HG03066 (cell line): ENCODE data around the gene ADAT3.
A peak's percentile ranks its signal among the peaks of the same experiment; 100 is the strongest.

Experiments used
- ATAC-seq: cut with Tn5 transposase; IDR thresholded peaks from one replicate; pipeline ENCODE4 v1.9.1; 2021; ENCODE audit warnings: low read depth; ENCODE audit not compliant: unreplicated experiment

The ADAT3 gene

DNA sequence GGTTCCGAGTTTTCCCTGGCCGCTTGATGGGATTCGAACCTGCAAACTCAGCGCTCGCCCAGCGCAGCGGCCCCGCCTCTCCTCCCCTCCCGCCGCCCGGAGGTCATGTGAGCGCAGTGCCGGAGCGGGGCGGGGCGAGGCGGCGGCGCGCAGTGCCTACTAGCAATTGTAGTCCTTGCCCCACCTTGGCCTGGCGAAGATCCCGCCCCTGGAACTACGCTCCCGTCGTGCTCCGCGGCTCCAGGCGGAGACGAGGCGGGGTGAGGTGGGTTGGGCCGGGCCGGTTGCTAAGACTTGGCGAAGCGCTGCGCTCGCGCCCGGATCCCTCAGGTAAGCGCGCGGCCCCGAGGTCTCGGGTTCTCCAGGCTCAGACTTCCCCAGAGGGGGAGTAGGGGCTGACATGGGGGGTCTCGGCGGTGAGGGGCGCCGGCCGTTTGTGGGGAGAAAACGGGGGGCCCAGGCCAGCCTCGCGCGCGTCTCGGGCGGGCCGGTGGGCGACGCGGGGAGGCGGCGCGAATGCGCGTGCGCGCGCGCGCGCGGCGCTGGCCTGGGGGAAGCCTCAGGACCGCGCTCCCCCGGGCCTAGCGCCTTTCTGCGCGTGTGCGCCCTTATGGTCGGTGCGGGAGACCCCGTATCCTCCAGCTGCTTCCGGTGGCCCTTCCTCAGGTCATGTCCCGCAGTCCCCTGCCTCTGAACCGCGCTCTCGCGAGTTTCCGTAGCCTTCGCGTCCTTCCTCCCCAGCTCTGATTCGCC is at the start of gene ADAT3, which contains the start of gene SCAMP4:
ADAT3 (plus strand) TSS at position 290 of the 753 bp plus-strand sequence. CDS start 6,649 bp downstream, outside the sequence.
SCAMP4 (plus strand) TSS at position 290 of the 753 bp plus-strand sequence. CDS start 9,621 bp downstream, outside the sequence.
- peak; percentile 79 for ATAC-seq

DNA sequence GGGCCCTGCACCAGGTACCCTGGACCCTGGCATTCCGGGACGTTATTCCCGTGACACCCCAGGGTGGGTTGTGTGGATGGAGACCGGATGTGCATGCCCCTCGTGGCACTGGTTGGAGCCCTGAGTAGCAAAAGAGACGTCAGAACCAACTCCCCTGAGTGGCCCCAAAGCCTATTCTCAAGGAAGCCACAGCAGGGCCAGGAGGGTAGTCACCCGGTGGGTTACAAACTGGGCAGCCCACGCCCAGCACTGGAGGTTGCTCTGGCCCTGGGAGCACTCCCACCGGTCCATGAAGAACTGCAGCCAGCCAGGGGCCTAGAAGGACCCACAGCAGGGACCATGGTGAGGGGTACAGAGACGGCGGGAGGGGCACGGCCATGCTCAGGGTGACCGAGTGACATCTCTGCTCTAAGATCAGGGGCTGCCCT is 49.4 kb upstream of the ADAT3 start:
- ATAC-seq, result no peak

DNA sequence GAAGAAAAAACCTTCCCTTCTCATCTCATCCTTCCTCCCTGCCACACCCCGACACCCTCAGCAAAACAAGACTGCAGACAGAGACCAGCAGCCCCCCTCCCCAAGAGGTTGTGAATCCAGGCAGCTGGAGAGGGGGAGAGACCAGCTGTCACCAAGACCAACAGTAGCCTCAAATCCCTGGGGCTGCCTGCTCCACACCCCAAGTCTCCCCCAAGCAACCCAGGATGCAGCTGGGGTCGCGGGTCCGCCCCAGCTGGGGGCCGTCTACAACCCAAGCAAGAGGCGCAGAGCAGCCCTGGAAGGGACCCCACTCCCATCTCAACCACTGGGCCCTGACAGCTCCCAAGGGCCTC is 48.9 kb upstream of the ADAT3 start:
- ATAC-seq, result no peak

DNA sequence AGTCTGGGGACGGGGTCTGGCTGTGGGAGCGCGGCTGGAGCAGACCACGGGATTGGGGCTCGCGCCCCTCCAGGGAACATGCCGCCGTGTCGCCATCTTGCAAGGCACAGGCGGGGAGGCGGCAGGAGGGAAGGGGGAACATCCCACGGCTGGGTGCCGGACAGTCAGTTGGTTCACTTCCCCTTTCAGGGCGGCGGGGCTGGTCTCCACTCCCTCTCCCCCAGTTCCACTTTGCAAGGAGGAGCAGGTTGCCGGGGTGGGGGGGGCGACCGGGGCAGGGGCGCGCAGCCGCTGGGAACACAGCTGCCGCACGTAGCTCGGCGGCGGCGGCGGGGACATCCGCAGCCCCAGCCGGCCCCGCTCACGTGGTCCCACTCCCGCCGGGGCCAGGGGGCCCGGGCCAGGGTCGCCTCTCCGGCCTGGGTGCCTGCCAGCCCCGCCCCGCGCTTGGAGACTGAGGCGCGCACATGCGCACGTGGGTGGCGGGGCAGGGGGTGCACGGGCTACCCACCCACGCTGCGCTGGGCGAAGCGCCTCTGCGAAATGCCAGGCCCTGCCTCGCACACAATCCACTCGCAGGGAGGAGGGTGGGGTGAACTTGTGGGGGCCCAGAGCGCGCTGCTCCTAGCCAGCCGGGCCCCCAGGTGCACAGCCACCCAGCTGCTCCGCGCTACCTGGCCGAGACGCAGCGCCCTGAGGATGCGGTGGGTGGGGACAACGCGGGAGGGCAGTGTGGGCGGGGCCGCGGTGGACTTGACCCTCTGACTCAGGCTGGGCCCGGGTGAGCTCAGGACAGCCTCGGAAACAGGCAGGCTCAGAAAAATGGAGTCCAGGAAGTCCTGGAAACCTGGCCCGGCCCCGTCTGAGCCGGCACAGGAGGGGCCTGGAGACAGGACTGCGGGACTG is 48.2 kb upstream of the ADAT3 start:
- ATAC-seq, result no peak

DNA sequence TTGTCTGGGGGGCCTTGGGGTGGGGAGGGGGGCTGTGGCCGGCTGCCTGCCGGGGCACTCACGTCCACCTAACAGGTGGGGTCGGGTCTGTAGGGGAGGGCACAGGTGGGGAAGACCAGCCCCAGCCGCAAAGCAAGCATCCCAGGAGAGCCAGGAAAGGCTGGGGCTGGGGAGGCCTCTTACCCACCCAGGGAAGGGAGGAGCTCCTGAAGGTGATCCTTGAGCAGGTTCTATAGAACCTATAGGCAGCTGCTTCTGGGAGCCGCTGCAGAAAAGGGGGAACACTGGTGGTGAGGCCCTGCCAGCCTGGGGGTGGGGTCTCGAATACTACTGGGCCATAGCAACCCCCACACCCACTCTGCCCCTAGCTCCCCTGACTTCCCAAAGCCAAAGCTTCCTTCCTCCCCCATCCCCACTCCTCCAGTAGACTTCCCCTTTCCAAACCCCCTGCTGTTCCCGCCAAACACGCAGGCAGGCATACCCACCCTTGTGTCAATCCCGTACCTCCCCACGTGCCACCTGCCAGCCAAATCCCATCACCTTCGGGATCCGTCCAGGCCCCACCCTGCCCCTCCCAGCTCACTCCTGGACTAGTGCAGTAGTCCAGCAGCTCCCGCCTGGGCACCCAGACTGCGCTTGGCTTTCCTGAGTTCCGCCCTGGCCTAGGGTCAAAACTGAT is 47.4 kb upstream of the ADAT3 start:
- no peak for ATAC-seq

DNA sequence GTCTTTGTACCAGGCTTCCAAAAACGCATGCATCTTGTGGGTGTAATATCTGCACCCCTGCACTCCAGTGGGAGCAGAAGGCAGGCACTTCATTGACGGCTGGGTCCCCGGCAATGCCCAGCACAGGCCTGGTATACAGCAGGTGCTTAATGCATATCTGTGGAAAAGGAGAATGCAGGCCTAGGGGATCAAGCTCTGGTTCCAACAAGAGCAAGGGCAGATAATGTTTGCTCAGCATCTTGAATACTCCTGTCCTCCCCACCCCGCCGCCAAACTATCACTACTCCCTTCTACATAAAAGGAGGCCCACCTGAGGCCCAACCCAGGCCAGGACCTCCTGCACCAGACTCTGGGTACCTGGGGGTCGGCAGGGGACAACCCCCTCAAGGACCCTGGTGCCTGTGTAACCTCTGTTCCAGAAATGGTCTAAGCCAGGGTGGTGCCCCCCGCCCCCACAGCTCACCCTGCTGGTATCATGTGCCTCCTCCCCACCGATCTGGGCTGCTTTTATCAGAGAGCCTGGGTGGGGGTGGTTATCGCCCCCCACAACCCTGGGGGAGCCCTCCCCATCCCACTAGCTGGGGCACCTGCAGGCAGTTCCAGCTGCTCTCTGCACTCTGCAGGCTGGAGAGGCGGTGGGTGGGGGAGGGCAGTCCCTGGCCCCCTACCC is 46.7 kb upstream of the ADAT3 start:
- ATAC-seq, result no peak

DNA sequence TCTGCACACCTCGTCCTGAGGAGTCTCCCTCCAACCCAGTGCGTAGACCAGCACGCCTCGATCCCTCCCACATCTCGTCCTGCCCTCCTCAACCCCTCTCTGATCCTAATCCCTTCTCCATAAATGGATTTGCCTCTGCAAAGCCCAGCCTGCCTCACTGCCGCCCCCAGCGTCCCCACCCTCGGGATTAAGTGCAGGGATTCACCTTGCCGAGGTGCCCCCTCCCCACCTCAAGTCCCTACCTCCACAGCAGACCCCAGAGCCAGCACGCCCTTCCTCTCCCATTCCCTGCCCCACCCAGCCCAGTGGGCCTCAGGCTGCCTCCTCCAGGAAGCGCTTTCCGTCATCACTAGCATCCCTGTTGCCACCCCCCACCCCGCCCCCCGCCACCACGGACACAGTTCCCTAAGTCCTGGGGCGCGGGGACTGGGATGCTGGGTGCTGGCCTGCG is 45.8 kb upstream of the ADAT3 start:
- no peak for ATAC-seq

DNA sequence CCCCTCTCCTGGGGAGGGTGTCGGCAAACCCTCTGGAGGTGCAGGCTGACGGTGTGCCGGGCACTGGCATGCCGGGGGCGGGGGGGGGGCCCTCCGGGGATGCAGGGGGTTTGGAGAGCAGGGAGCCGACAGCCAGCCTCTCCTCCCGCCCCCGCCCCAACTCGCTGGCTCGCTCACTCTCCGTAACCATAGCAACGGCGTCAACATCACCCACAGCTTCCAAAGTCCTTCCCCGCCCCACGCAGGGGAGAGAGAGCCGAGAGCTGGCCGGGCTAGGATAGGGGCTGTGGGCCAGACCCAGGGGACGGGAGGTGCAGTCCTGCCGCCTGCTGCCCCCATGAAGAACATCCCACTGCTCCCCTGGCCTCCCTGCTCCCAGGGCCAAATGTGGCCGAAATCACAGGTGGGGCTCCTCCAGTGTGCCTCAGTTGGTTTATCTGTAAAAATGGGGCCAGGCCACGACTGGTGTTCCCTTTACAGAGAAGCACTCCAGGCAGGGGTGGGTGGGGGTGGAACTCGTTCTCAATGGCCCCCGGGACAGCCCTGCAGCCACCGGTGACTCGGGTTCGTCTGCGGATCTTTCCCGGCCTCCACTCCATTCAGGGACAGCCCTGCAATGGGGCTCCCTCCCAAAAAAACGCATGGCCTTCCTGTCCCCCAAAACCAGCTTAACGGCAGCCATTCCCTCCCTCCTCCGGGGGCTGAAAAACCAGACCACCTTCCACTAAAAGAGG is 45.0 kb upstream of the ADAT3 start:
- ATAC-seq, result no peak

DNA sequence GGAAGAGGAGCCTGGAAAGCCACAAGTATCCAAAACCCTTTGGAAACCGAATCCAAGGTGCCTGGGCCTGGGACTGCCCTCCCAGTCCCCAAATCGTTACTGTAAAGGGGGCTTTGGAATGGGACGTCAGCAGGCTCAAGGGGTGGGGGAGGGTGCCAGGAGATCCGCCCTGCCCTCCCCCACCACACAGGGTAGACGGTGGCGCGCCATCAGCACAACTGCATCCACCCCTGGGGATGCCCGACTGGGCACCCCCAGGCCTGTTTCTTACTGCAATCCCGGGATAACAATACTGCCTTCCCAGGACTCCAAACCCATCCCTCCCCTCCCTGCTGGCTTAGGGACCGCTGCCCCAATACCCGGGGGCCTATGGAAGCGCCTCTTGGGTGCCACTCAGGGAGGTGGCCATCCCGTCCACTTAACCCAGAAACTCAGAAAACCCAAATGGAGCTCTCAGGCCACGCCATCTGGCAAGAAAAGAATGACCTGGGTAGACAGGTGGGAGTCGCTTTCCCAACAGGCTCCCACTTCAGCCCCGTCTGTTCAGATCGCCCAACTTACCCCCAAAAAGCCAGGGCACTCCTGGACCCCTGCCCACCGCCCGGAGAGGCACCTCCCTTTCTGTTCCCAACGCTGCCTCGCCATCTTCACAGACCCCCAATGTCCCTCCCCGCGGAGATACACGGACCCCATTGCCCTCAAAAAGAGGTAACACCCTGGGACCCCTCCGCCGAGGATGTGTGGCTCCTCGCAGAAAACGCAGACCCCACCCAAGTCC is 44.2 kb upstream of the ADAT3 start:
- no peak for ATAC-seq

DNA sequence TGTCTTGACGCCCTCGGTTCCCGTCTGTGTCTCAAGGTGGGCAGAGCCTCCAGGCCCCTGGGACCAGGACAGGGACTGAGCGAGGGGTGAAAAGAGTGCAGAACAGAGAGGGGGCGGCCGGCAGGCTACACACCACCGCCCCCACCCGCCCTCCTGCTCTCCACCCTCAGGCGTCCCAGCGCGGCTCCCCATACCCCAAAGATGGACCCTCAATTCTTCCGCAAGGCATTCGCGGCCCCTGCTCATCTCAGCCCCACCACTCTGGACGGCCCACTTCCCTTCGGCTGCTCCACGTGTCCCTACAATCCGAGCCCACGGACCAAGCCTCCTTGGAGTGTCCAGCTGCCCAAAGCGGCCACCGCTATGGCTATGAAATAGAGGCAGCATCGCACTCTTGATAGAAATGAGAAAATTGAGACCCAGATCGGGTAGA is 43.6 kb upstream of the ADAT3 start:
- ATAC-seq, result no peak

DNA sequence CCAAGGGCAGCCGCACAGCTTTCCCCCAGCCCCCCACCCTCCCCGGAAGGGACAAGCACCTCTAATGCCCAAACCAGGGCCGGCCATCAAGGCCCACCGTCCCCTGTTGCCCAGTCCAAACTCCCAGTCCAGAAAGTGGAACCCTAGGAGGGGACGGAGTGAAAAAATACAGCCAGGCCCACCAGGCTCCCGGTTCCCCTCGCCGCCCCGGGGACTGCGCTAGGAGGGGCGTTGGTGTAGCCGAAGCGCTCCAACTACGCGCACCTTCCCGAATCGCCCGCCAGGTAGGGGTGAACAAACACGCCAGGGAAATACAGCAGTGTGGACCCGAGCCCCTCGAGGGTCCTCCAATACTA is 43.2 kb upstream of the ADAT3 start:
- ATAC-seq, result no peak

DNA sequence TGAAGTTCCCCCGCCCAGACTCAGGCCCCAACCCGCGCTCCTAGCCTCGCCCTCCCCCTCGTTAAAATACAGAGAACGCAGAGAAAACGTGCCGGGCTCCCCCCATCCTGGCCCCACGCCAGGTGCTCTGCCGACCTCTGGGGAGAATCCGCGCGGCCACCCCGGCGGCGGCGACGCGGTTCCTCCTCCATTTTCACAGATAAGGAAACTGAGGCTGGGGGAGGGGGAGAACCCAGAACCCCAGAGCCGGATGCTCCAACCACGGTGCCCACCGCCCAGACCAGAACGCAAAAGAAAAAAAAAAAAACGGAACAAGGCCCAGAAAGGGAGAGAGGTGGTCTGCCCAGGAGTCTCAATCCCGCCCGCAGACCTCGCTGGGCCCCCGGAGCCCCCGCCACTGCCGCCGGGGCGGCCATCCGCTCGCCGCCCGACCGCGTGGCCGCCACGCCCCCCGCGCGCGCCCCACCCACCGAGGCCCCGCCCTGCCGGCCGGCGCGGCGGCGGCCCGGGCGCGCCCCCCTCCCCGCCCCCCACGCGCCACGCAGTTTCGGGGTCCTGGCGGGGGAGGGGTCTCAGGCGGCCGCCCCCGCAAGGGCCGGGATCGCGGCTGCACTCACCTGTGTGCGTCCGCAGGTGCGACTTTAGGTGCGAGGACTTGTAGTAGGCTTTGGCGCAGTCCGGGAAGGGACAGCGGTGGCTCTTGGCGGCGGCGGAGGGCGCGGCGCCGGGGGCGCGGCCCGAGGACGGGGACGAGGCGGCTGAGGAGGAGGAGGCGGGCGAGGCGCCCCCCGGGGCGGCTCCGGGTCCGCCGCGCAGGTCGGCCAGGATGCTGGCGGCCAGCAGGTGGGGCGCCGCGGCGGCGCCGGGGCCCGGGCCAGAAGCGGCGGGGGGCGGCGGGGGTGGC is 42.5 kb upstream of the ADAT3 start:
- ATAC-seq, result no peak

DNA sequence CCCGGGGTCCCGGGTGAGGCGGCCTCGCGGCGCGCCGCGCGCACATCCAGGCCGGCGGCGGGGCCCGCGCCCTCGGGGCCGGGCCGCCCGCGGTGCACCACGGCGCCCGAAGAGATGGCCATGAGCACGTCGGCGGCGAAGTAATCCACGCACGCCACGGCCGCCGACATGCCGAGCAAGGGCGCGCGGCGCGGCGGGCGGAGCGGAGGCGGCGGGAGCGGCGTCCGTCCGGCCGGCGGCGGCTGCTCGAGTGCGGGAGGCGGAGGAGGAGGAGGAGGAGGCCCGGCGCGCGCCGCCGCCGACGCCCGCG is 41.9 kb upstream of the ADAT3 start, which contains the start of gene KLF16:
KLF16 (minus strand) TSS at position 252 of the 310 bp plus-strand sequence; CDS start at position 170, 82 bp downstream.
- ATAC-seq, result no peak

DNA sequence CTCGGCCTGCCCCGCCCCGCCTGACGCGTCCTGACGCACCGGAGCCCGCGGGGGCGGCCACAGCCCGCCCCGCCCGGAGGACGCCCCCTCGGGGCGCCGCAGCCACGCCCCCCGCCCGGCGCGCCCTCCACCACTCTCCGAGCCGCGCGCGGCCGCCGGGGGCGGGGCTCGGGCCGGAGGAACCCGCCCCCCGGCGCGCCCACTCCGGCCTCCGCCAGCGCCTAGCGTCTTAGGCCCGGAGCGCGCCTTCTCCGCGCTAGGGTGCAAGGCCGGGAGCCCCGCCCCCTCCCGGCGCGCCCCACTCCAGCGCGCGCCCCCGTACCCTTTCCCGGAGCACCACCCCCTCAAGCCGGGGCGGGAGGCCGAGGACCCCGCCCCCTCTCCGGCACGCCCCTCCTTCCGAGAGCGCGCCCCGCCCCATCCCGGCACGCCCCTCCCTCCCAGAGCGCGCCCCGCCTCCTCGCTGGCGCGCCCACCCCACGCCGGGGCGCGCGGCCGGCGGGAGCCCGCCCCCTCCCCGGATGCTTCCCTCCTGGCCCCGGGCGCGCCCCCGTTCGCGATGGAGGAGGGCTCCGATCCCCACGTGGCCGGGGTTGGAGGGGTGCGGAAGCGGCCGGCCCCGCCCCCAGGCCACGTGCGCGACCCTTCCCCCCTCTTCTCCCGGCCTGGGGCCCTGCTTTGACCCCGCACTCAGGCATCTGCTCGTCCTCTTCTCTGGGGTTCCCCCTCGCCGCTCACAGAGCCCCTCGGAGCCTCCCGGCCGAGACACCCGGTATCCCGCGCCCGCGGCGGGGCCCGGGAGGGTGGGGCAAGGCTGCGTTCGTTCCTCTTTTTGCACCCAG is 41.3 kb upstream of the ADAT3 start:
- ATAC-seq, result peak; percentile 52

DNA sequence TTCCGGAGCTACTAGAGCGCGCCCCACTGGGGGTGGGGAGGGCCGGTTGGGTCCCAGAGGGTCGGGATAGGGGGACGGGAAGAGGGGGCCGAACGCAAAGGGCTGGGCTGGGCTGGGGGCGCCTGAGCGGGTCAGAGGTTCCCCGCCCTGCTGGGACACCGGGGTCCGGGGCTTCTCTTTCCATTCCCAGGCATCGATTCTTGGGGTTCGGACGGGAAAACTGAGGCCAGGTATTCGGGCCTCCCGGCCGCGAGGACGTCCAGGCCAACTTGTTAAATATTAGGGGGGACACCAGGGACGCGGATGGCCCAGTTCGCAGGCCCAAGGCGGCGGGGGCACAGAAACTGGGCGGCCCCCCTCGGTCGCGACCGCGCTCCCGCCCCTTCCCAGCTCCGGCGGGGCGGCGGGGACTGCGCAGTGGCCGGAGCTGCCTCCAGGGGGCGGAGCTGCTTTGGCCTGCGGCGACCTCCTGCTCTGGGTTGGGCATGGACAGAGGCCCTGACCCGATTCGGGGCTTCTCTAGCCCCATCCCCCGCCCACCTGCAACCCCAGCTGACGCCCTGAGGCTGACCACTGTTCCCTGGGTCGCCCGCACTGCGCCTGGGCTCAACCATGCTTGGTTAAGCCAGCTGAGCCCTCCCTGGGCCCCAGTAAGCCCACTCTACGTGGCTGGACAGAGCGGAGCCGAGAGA is 40.6 kb upstream of the ADAT3 start:
- ATAC-seq, result peak; percentile 44

DNA sequence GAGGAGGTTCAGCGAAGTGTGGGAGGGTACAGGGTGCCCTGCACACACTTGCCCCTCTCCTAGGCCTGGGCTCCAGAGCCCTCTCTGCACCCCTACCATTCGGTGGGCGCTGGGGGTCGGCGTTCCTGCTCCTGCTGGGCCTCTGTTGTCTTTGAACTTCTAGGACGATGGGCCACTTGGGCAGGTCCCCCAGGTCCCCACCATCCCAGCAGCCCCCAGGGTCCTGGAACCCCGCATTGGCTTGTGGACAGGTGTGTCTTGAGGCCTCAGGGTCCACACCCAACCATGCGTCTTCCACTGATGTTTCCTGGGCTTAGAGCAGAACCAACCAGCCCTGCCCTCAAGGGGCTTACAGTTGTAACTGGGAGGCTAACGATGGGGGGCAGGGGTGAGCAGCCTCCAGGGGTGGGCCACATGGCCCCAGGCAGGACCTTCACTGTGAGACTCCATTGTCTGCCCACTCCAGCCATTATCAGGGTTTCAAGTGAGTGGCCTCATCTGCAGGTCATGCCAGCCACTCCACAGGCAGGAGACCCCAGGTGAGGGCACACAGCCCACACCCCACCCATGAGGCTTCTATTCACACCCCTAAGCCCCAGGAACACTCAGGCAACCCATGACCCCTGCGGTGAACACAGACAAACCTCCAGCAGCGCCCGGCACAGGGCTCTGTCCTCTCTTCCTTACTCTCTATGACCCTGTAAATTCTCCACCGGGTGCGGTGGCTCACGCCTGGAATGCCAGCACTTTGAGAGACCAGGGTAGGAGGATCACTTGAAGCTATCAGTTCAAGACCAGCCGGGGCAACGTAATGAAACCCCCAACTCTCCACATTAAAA is 39.8 kb upstream of the ADAT3 start:
- ATAC-seq, result no peak
